CD4-positive, alpha-beta memory T cell (primary cell): ENCODE data around the gene DCBLD1. TPM values are rescaled to one million over a fixed set of nuclear protein-coding genes. Genes with fewer than 3 reads are reported as not detected.
A peak's percentile ranks its signal among the peaks of the same experiment; 100 is the strongest.

Experiments
- CTCF ChIA-PET: fragments of 350-600 bp; sonication (Branson Sonifier 250); formaldehyde crosslinking; loops from one replicate; lab custom pipeline; 2021; ENCODE audit warnings: inconsistent platforms; ENCODE audit not compliant: partially characterized antibody; lab: Charles Lee
- POLR2A ChIA-PET: fragments of 350-600 bp; sonication (Branson Sonifier 250); formaldehyde crosslinking; loops from one replicate; lab custom pipeline; 2021; ENCODE audit not compliant: partially characterized antibody; lab: Charles Lee
- DNase-seq, 5 donors: peaks; one replicate each; pipeline versions ENCODE4 v3.0.0 to v3.0.0-alpha.2; 2020 to 2022; ENCODE audit warnings: mixed read lengths in 1 of 5
- H3K27ac ChIP-seq: one replicate; pipeline ENCODE4 v1.7.0; 2013; ENCODE audit warnings: low read depth, low read length
- H3K27me3 ChIP-seq: 2 replicates; pipeline ENCODE4 v1.7.0; 2013; ENCODE audit warnings: mild to moderate bottlenecking, low read length, moderate library complexity; ENCODE audit not compliant: insufficient read depth
- H3K36me3 ChIP-seq: 2 replicates; pipeline ENCODE4 v1.7.0; 2013; ENCODE audit warnings: mild to moderate bottlenecking, low read length, moderate library complexity; ENCODE audit not compliant: insufficient read depth
- H3K4me1 ChIP-seq: 2 replicates; pipeline ENCODE4 v1.7.0; 2013; ENCODE audit warnings: mild to moderate bottlenecking, low read length, moderate library complexity; ENCODE audit not compliant: insufficient read depth
- H3K4me3 ChIP-seq, 2 donors: one replicate each; pipeline ENCODE4 v1.7.0; 2013; ENCODE audit warnings: low read length in 2 of 2, mild to moderate bottlenecking in 1 of 2
- H3K9me3 ChIP-seq, 2 donors: one replicate each; pipeline ENCODE4 v1.7.0; 2013; ENCODE audit warnings: low read length in 2 of 2, control low read depth in 1 of 2; ENCODE audit not compliant: control insufficient read depth in 1 of 2
- H3K27ac Mint-ChIP-seq, 7 donors: one replicate each; pipeline ENCODE4 v1.8.0; 2020 to 2021; ENCODE audit warnings: mixed read lengths in 7 of 7, mild to moderate bottlenecking in 6 of 7, inconsistent platforms in 3 of 7, moderate library complexity in 3 of 7
- H3K27me3 Mint-ChIP-seq, 2 donors: one replicate each; pipeline ENCODE4 v1.8.0; 2020 to 2021; ENCODE audit warnings: mixed read lengths in 2 of 2
- H3K36me3 Mint-ChIP-seq, 2 donors: one replicate each; pipeline ENCODE4 v1.8.0; 2020 to 2021; ENCODE audit warnings: mixed read lengths in 2 of 2, inconsistent platforms in 1 of 2, mild to moderate bottlenecking in 1 of 2
- H3K4me1 Mint-ChIP-seq, 4 donors: one replicate each; pipeline ENCODE4 v1.8.0; 2020 to 2021; ENCODE audit warnings: mixed read lengths in 4 of 4, mild to moderate bottlenecking in 1 of 4
- H3K4me3 Mint-ChIP-seq, 8 donors: one replicate each; pipeline ENCODE4 v1.8.0; 2020 to 2021; ENCODE audit warnings: mixed read lengths in 8 of 8, mild to moderate bottlenecking in 7 of 8, moderate library complexity in 6 of 8, inconsistent platforms in 3 of 8
- H3K9me3 Mint-ChIP-seq, 8 donors: one replicate each; pipeline ENCODE4 v1.8.0; 2020 to 2021; ENCODE audit warnings: mixed read lengths in 8 of 8, mild to moderate bottlenecking in 5 of 8, inconsistent platforms in 3 of 8, moderate library complexity in 1 of 8
- intact Hi-C: fragments of 100-400 bp; cut with micrococcal nuclease; formaldehyde crosslinking; loops from one replicate; pipeline ENCODE4 v1.15.1; 2023
- polyA plus RNA-seq, 2 donors: library from polyadenylated mRNA; unstranded; fragments of 300-500 nt; fragmentation: Illumina TruSeq; gene quantifications; one replicate each; pipeline ENCODE4 v1.2.3, GENCODE V29; 2021
- total RNA-seq, 2 experiments: library from RNA; stranded (reverse); gene quantifications; one replicate each; pipeline ENCODE4 v1.2.3, GENCODE V29; 2021

The DCBLD1 gene
- total and polyA plus RNA-seq, 4 experiments from 2014 or later: 1.4 to 9.7 (median 5.6) TPM

DNA sequence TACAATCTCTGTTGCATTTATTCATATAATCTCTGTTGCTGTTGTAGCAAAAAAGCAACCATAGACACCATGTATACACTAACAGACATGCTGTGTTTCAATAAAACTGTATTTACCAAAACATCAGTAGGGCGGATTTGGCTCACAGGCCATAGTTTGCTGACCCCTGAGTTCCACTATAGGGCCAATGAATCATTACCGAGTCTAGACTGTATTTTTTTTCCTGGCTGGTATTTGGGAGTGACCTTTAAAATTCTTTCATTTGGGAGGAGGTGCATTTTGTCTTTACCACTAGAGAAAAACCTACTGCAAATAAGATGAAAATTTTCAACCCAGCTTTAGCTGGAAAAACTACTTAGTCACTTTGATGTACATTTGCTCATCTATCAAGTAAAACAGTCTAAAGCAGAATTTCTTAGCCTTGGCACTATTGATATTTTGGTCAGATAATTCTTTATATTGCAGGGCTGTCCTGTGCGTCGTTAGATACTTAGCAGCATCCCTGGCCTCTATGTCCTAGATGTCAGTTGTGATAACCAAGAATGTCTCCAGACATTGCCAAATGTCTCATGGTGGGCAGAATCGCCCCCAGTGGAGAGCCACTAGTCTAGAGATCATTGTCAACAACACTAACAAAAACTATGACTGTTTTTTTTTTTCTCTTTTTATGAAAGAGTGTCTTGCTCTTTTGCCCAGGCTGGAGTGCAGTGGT, 39.5 kb downstream of the DCBLD1 start:
- no peaks in the 10 kb centered on the region for H3K4me1 Mint-ChIP-seq
- POLR2A ChIA-PET: no interaction called here
- Histone ChIP-seq H3K36me3 (no peaks in the 10 kb centered on the region), H3K4me1 (no peaks in the 10 kb centered on the region), H3K27ac (no peak overlapping the region), H3K27me3 (no peaks in the 10 kb centered on the region), H3K9me3 (no peaks in the 10 kb centered on the region), H3K4me3 (no peak overlapping the region)
- CTCF ChIA-PET: no interaction called here
- H3K27me3 Mint-ChIP-seq: peaks cover 0 to 3% of the 10 kb centered on the region in 2 donors
- H3K27ac Mint-ChIP-seq: no peak overlapping the region
- H3K9me3 Mint-ChIP-seq: no peaks in the 10 kb centered on the region
- DNase-seq: no peak
- intact Hi-C loops: no loop called here
- no peak overlapping the region for H3K4me3 Mint-ChIP-seq
- H3K36me3 Mint-ChIP-seq: no peaks in the 10 kb centered on the region

GRCh38 chr6:117525607-117526006, 43.1 kb downstream of the DCBLD1 start:
- ChIA-PET CTCF (no interaction called here), POLR2A (no interaction called here)
- no peak for DNase-seq
- H3K27me3 Mint-ChIP-seq: peaks cover 0 to 6% of the 10 kb centered on the region in 2 donors
- Histone ChIP-seq H3K36me3 (no peaks in the 10 kb centered on the region), H3K4me1 (no peaks in the 10 kb centered on the region), H3K27ac (no peak overlapping the region), H3K27me3 (no peaks in the 10 kb centered on the region), H3K4me3 (no peak overlapping the region), H3K9me3 (no peaks in the 10 kb centered on the region)
- no peak overlapping the region for H3K4me3 Mint-ChIP-seq
- intact Hi-C loops: no loop called here
- no peaks in the 10 kb centered on the region for H3K9me3 Mint-ChIP-seq
- no peaks in the 10 kb centered on the region for H3K36me3 Mint-ChIP-seq
- H3K27ac Mint-ChIP-seq: no peak overlapping the region
- H3K4me1 Mint-ChIP-seq: no peaks in the 10 kb centered on the region

- H3K36me3 Mint-ChIP-seq: no peaks in the 10 kb centered on the region
- H3K27me3 Mint-ChIP-seq: peaks cover 0 to 8% of the 10 kb centered on the region in 2 donors
- no peaks in the 10 kb centered on the region for H3K36me3 ChIP-seq
- H3K27me3 ChIP-seq: no peaks in the 10 kb centered on the region
- no peak overlapping the region for H3K4me3 Mint-ChIP-seq
- peak overlapping the region in 1 of 7 donors; percentile 45 for H3K27ac Mint-ChIP-seq
- no peak for DNase-seq
- ChIA-PET CTCF (interaction anchor here (1.0 kb wide), 1 partner anchor 74 kb away, joined by 6 read pairs; no protein-coding TSS in a partner anchor), POLR2A (interaction anchor here (1.4 kb wide), 1 partner anchor 19 kb away, joined by 3 read pairs; no protein-coding TSS in a partner anchor)
- no peak overlapping the region for H3K4me3 ChIP-seq
- intact Hi-C loops: no loop called here
- H3K4me1 ChIP-seq: no peaks in the 10 kb centered on the region
- no peaks in the 10 kb centered on the region for H3K9me3 Mint-ChIP-seq
- no peak overlapping the region for H3K27ac ChIP-seq
- H3K9me3 ChIP-seq: no peaks in the 10 kb centered on the region
- no peaks in the 10 kb centered on the region for H3K4me1 Mint-ChIP-seq
Measured at GRCh38 chr6:117530467-117531242, 48.2 kb downstream of the DCBLD1 start.

DNA sequence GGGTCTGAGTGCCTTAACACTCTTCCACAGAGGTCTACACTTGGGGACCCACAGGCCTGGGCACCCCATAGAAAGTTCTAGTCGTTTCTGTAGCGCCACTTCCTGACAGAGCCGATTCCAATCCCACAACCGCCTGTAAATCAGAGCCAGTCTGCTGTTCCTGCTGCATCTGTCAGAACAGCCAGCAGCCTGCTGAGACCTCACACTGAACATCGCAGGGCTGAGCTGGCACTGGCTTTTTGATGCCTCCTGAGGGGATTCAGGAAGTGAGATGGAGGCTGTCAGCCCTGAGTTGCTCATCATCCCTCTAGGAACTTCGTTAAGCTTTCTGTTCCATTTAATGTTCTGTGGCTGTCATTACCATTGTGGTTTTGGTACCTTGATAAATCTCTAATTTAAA, 48.9 kb downstream of the DCBLD1 start:
- no peak for DNase-seq
- ChIA-PET POLR2A (interaction anchor here (1.4 kb wide), 1 partner anchor 18 kb away, joined by 3 read pairs; no protein-coding TSS in a partner anchor), CTCF (interaction anchor here (1.0 to 1.6 kb wide), 4 partner anchors 9 to 73 kb away, joined by 3 to 6 read pairs (median 4); no protein-coding TSS in a partner anchor)
- Histone ChIP-seq H3K4me1 (no peaks in the 10 kb centered on the region), H3K4me3 (no peak overlapping the region), H3K36me3 (no peaks in the 10 kb centered on the region), H3K27ac (no peak overlapping the region), H3K27me3 (no peaks in the 10 kb centered on the region), H3K9me3 (no peaks in the 10 kb centered on the region)
- H3K4me1 Mint-ChIP-seq: no peaks in the 10 kb centered on the region
- intact Hi-C loops: no loop called here
- H3K27me3 Mint-ChIP-seq: peaks cover 0 to 8% of the 10 kb centered on the region in 2 donors
- H3K9me3 Mint-ChIP-seq: no peaks in the 10 kb centered on the region
- H3K36me3 Mint-ChIP-seq: no peaks in the 10 kb centered on the region
- H3K27ac Mint-ChIP-seq: no peak overlapping the region
- H3K4me3 Mint-ChIP-seq: no peak overlapping the region

- no peaks in the 10 kb centered on the region for H3K9me3 ChIP-seq
- Mint-ChIP-seq H3K4me1 (no peaks in the 10 kb centered on the region), H3K36me3 (no peaks in the 10 kb centered on the region), H3K27ac (no peak overlapping the region), H3K27me3 (peaks cover 0 to 5% of the 10 kb centered on the region in 2 donors), H3K4me3 (no peak overlapping the region), H3K9me3 (no peaks in the 10 kb centered on the region)
- no peaks in the 10 kb centered on the region for H3K36me3 ChIP-seq
- no peak overlapping the region for H3K27ac ChIP-seq
- CTCF ChIA-PET: interaction anchor here (1.0 to 1.6 kb wide), 5 partner anchors 8 to 73 kb away, joined by 3 to 6 read pairs (median 4); no protein-coding TSS in a partner anchor
- DNase-seq: no peak
- intact Hi-C loops: no loop called here
- no peak overlapping the region for H3K4me3 ChIP-seq
- POLR2A ChIA-PET: interaction anchor here (1.4 kb wide), 1 partner anchor 18 kb away, joined by 3 read pairs; no protein-coding TSS in a partner anchor
- H3K4me1 ChIP-seq: no peaks in the 10 kb centered on the region
- H3K27me3 ChIP-seq: no peaks in the 10 kb centered on the region
Measured at GRCh38 chr6:117531809-117532725, 49.6 kb downstream of the DCBLD1 start.

DNA sequence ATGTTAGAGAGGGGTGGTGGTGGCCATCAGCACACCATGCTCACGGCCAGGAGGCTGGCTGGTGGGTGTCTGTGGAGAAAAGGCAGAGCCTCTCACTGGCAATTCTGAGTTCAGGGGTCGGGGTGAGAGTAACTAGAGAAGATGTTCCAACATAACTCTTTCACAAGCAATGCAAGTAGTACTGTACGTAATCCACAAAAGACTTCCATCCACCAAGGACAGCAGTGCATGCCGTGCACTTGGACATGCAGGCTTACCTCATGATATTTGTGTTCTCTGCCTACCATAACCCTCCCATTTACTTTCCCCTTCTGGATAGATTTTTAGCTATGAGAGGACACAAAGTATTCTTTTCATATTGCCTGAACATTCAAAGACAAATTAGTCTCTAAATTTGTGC, 51.3 kb downstream of the DCBLD1 start:
- ChIA-PET CTCF (no interaction called here), POLR2A (no interaction called here)
- Mint-ChIP-seq H3K4me1 (no peaks in the 10 kb centered on the region), H3K27me3 (peaks cover 0 to 5% of the 10 kb centered on the region in 2 donors), H3K27ac (no peak overlapping the region), H3K9me3 (no peaks in the 10 kb centered on the region), H3K36me3 (no peaks in the 10 kb centered on the region), H3K4me3 (no peak overlapping the region)
- Histone ChIP-seq H3K27ac (no peak overlapping the region), H3K9me3 (no peaks in the 10 kb centered on the region), H3K27me3 (no peaks in the 10 kb centered on the region), H3K36me3 (no peaks in the 10 kb centered on the region), H3K4me3 (no peak overlapping the region), H3K4me1 (no peaks in the 10 kb centered on the region)
- no peak for DNase-seq
- intact Hi-C loops: no loop called here
